Activated T-cell treated with anti-CD3 and anti-CD28 coated beads, Interleukin-2, amount 50 U/mL, for 4 hours (primary cell): ENCODE data around the gene RNASE13. TPM values are rescaled to one million over a fixed set of nuclear protein-coding genes. Genes with fewer than 3 reads are reported as not detected.

ENCODE experiments used
- total RNA-seq, 3 donors: library from RNA; stranded (reverse); gene quantifications; one replicate each; pipeline ENCODE4 v1.2.1, GENCODE V29; 2021

Gene RNASE13
- total RNA-seq, 3 donors from 2014 or later, result not detected

Other genes starting within 250 kb of the RNASE13 start
- gene RNASE1, start 232.0 kb downstream of the RNASE13 start, total RNA-seq, result under 1 TPM; 0.40 to 0.78 (median 0.63) TPM
- gene RNASE3, start 143.4 kb downstream of the RNASE13 start, total RNA-seq, result not detected
- not detected for gene RNASE2, start 79.3 kb downstream of the RNASE13 start, total RNA-seq
- 100 to 1,000 TPM in 2 of 3 donors, 10 to 100 TPM in 1; 99.4 to 110 (median 105) TPM for gene METTL17, start 44.8 kb downstream of the RNASE13 start, total RNA-seq
- gene SLC39A2, start 35.5 kb downstream of the RNASE13 start, total RNA-seq, result under 1 TPM in 1 of 3 donors, not detected in 2; 0.53 TPM
- gene NDRG2, start 9.7 kb downstream of the RNASE13 start, total RNA-seq, result 1 to 10 TPM; 2.8 to 5.3 (median 3.5) TPM
- gene TPPP2, start 4.6 kb downstream of the RNASE13 start, total RNA-seq, result not detected
- not detected for gene RNASE7, start 7.6 kb upstream of the RNASE13 start, total RNA-seq
- gene RNASE8, start 23.0 kb upstream of the RNASE13 start, total RNA-seq, result not detected
- gene ARHGEF40, start 35.5 kb upstream of the RNASE13 start, total RNA-seq, result under 1 TPM; 0.11 to 0.35 (median 0.23) TPM
- gene ZNF219, start 63.8 kb upstream of the RNASE13 start, total RNA-seq, result 1 to 10 TPM; 5.5 to 7.0 (median 6.5) TPM
- not detected for gene TMEM253, start 66.3 kb upstream of the RNASE13 start, total RNA-seq
- not detected for gene OR5AU1, start 121.3 kb upstream of the RNASE13 start, total RNA-seq
- 1,000 to 10,000 TPM; 1,181 to 1,256 (median 1,185) TPM for gene HNRNPC, start 234.6 kb upstream of the RNASE13 start, total RNA-seq
- gene RPGRIP1, start 245.3 kb upstream of the RNASE13 start, total RNA-seq, result under 1 TPM in 2 of 3 donors, not detected in 1; 0.08 to 0.35 TPM